GM21390 (cell line): Measurements from ENCODE around the gene PRIMPOL.
A peak's percentile ranks its signal among the peaks of the same experiment; 100 is the strongest.
"Not testable (repeated sequence)": the region's sequence is repeated elsewhere in the genome, so short reads cannot be mapped to it uniquely, and the experiment has no call there.

Experiments
- ATAC-seq: cut with Tn5 transposase; IDR thresholded peaks from one replicate; pipeline ENCODE4 v1.9.1; 2021; ENCODE audit not compliant: unreplicated experiment

Gene PRIMPOL

GRCh38 chr4:184649026-184649970 lies at the start of gene PRIMPOL, which contains the start of gene CASP3:
TSS of gene PRIMPOL (plus strand) at chr4:184649738. CDS start at chr4:184657141, 7,403 bp downstream.
TSS of gene CASP3 (minus strand) at chr4:184649447. CDS start at chr4:184638453, 10,994 bp downstream.
- peak; percentile 82 for ATAC-seq

GRCh38 chr4:184600982-184601381 lies 48.6 kb upstream of the PRIMPOL start:
- ATAC-seq: not testable (repeated sequence)

GRCh38 chr4:184602857-184603256 lies 46.7 kb upstream of the PRIMPOL start:
- not testable (repeated sequence) for ATAC-seq

DNA sequence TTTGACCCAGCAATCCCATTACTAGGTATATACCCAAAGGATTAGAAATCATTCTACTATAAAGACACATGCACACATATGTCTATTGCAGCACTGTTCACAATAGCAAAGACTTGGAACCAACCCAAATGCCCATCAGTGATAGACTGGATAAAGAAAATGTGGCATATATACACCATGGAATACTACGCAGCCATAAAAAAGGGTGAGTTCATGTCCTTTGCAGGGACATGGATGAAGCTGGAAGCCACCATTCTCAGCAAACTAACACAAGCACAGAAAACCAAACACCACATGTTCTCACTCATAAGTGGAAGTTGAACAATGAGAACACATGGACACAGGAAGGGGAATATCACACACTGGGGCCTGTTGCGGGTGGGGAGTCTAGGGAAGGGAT lies 42.1 kb upstream of the PRIMPOL start:
- not testable (repeated sequence) for ATAC-seq

- no peak for ATAC-seq
Observed at GRCh38 chr4:184612074-184612473, 37.5 kb upstream of the PRIMPOL start.

DNA sequence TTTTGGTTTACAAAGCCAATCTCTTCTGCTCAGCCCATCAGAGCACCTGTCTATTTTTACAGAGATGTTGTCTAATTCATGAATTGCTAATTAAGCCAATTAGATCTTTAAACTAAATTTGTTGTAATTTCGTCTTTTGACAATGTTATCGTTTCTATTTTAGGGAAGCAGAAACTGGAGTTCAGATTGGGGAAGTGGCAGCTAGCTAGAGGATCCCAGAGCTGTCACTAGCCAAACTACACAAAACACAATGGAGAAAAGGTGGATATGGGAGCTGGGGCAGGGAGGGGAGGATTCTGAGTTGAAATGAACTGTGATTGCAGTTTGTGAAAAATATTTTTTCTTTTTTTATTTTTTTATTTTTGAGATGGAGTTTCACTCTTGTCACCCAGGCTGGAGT lies 36.1 kb upstream of the PRIMPOL start:
- ATAC-seq: no peak

DNA sequence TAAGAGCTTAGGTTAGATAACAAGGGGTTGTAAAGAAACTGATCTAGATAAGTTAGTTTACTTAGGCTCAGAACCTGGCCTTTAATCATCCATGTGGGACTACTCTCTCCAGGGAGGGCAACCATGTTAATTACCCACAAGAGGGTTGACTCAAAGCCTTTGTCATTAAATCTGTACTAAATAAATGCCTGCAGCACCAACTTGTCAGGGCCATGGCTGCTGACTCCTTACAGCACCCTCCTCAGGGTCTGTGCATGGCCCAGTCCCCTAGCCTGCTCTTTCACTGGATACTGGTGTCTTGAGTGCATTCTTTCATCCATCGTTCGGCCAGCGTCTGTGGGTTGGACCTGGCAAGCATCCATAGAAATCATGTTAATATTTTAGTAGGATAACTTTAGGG lies 35.0 kb upstream of the PRIMPOL start:
- ATAC-seq: no peak

GRCh38 chr4:184616168-184616567 lies 33.4 kb upstream of the PRIMPOL start:
- ATAC-seq: not testable (repeated sequence)

GRCh38 chr4:184616633-184617551 lies 32.6 kb upstream of the PRIMPOL start:
- peak; percentile 88 for ATAC-seq

GRCh38 chr4:184617600-184618196 lies 31.8 kb upstream of the PRIMPOL start:
- no peak for ATAC-seq

GRCh38 chr4:184620212-184620867 lies 29.2 kb upstream of the PRIMPOL start:
- ATAC-seq: no peak

- ATAC-seq: no peak
Observed at GRCh38 chr4:184621518-184621917, 28.0 kb upstream of the PRIMPOL start.

- not testable (repeated sequence) for ATAC-seq
Observed at GRCh38 chr4:184624504-184624903, 25.0 kb upstream of the PRIMPOL start.

DNA sequence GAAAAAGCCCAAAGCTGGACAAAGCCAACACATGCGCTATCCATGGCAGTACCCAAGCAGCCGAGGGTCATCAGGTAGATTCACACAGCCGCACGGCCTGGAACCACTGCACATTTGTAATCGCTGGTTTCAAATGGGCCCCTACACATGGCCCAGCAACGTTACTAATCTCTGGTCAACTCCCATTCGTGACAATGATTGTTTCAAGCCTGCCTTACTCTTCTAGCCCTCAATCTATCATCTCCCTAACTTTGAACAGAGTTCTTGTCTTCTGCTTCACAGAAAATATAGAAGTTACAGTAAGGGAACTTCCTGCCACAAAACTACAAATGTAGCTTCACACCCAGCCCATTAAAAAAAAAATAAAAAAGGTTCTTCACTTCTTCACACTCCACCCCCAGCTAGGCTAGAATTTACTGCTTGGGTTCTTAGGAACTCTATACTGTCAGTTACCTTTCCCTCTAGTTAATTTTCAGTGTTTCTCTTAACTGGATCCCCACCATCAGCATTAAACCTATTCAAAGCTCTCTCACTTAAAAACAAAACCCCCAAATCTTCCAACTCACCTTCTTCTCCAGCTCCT lies 24.5 kb upstream of the PRIMPOL start:
- ATAC-seq: no peak

DNA sequence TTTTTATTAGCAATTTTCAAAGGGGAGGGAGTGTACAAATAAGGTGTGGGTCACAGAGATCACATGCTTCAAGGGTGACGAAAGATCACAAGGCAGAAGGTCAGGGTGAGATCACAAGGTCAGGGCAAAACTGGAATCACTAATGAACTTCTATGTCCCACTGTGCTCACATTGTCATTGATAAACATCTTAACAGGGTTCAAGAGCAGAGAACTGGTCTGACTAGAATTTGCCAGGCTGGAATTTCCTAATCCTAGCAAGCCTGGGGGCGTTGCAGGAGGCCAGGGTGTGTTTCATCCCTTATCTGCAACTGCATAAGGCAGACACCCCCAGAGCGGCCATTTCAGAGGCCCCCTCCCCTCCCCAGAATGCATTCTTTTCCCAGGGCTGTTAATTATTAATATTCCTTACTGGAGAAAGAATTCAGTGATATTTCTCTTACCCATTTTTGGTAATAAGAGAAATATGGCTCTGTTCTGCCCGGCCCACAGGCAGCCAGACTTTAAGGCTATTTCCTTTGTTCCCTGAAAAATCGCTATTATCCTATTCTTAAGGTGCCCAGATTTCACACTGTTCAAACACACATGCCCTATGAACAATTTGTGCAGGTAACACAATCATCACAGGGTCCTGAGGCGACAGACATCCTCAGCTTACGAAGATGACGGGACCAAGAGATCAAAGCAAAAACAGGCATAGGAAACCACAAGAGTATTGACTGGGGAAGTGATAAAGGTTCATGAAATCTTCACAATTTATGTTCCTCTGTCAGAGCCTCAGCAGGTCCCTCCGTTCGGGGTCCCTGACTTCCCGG lies 23.5 kb upstream of the PRIMPOL start:
- not testable (repeated sequence) for ATAC-seq

GRCh38 chr4:184628103-184628502 lies 21.4 kb upstream of the PRIMPOL start:
- no peak for ATAC-seq

DNA sequence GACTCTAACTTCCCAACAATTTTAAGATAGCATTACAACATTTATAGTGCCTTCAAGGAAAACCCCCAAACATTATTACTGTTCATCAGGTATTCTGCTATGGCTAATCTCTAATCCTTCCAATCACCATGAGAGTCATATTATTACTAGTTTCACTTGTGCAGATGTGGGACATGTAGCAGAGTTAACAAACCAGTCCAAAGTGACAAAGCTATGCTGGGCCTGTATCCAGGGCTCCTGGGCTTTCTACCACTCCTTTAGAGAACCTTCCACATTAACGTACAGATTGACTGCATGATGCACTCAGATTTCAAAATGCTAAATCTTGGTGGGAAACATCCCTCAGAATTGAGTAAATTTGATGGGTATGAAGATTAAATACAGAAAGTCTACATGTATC lies 16.7 kb upstream of the PRIMPOL start:
- no peak for ATAC-seq

DNA sequence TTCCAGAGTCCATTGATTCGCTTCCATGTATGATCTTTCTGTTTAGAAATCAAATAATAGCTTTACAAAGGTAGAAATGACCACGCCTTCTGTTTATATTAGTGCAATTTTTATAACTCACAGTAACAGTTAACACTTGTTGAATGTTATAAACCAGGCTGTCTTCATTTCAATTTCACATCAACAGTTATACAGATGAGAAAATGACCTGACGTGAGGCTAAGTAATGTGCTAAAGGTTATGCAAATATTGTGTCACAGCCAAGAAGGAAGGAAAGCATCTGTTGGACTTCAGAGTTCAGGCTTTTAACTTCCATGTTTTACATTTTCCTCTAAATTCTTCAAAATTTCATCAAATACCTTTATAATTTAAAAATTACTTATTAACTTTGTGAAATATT lies 14.2 kb upstream of the PRIMPOL start:
- ATAC-seq: no peak

DNA sequence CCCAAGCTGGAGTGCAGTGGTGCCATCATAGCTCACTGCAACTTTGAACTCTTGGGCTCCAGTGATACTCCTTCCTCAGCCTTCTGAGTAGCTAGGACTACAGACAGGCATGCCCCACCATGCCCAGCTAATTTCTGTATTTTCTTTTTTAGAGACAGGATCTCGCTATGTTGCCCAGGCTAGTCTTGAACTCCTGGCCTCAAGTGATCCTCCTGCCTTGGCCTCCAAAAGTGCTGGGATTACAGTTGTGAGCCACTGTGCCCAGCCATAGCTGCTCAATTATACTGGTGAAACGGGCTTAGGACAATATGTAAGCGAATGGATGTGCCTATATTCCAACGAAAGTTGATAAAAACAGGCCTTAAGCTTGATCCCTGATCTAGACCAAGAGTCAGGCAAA lies 13.4 kb upstream of the PRIMPOL start:
- no peak for ATAC-seq
